ENCODE results near the gene SPECC1. TPM values are rescaled to one million over a fixed set of nuclear protein-coding genes. Genes with fewer than 3 reads are reported as not detected.
"Not testable (repeated sequence)": the region's sequence is repeated elsewhere in the genome, so short reads cannot be mapped to it uniquely, and the experiment has no call there.

Gene SPECC1
- total RNA-seq, 1 experiment from 2014 or later = 108 TPM

DNA sequence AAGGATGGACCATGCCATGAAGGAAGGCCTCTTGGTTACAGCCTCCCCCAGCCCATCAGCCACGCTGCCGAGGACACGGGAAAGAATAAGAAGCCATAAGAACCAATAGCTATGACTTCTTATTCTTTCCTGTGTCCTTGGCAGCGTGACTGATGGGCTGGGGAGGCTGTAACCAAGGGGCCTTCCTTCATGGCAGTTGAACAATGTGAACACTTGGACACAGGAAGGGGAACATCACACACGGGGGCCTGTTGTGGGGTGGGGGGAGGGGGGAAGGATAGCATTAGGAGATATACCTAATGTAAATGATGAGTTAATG lies 253.9 kb downstream of the SPECC1 start:
- DNase-seq (ENCODE audit: low read depth); in situ Hi-C loops (cut with HindIII; ENCODE audit: low pct_unique_long_range_greater_than_20kb, low sequenced_read_pairs): not testable (repeated sequence)

DNA sequence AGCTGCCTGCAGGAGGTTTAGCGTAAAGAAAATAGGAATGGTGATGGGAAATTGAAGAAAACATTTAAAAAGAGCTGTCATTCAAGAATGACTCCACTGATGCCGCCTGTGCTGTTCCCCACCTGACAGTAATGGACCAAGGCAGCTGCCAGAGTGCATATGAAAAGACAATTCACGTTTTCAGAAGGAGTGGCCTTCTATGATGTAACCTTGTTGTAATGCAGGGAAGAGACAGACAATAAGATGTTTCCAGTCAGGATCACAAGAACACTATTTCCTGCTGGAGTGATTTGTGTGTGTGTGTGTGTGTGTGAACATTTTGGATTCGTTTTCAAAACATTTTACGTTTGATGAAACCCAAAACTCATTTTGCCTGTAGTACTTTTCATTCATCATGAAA lies 254.4 kb downstream of the SPECC1 start:
- no peak for DNase-seq (ENCODE audit: low read depth)
- in situ Hi-C loops (cut with HindIII; ENCODE audit: low pct_unique_long_range_greater_than_20kb, low sequenced_read_pairs) = no loop called here

DNA sequence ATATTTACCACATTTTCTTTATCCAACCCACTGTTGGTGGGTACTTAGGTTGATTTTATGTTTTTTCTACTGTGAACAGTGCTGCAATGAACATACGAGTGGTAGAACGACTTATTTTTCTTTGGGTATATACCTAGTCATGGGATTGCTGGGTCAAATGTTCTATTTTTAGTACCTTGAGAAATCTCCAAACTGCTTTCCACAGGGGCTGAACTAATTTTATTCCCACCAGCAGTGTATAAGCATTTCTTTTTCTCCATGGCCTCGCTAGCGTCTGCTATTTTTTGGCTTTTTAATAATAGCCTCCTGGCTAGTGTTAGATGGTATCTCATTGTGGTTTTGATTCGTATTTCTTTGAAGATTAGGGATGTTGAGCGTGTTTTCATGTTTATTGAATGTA lies 255.8 kb downstream of the SPECC1 start:
- DNase-seq (ENCODE audit: low read depth) = no peak
- in situ Hi-C loops (cut with HindIII; ENCODE audit: low pct_unique_long_range_greater_than_20kb, low sequenced_read_pairs) = no loop called here

DNA sequence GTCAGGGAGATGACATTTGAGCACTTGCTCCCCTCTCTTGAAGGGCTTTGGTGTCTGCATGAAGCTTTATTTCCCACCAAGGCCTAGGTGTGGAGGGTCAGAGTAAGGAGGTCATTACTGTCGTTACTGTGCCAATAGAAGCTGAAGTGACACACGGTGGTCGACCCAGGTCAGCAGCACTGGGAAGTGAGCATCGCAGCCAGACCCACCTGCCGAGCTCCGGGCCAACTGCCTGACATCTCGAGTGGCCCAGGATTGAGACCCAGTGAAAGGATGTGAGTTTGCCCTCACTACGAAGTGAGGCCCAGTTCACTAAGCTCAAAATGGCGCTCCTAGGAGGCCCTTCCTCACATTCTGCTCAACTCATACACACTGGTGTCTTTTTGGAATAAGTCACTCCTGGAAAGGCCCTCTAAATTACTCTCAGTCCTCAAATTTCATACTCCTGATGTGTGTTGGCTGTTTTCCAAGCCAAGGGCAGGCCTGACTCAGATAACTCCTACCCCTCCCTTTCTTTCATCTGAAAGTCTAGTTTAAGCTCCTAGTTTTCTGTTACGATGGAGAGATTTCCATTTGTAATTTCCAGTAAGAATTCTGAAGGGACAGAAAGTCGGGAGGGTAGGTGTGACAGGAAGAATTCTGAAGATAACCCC lies 257.8 kb downstream of the SPECC1 start:
- in situ Hi-C loops (cut with HindIII; ENCODE audit: low pct_unique_long_range_greater_than_20kb, low sequenced_read_pairs) = no loop called here
- peak; percentile 10 for DNase-seq (ENCODE audit: low read depth)

DNA sequence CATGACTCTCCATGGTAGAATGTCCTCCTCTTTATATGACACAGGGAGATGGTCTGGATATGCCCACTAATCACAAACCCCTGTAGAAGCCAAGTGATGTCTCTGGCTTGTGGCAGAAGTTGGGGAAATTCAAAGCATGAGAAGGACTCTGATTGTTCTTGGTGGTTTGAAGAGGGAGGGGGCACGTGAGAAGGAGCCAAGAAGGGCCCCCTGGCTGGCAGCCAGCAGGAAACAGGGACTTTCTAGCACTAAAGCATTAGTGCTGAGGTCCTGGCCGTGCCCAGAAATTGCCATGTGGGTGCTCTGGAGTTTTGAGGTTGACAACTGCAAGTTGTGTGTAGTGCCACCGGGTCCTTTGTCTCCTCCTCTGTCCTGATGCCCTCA lies 258.3 kb downstream of the SPECC1 start:
- no peak for DNase-seq (ENCODE audit: low read depth)
- in situ Hi-C loops (cut with HindIII; ENCODE audit: low pct_unique_long_range_greater_than_20kb, low sequenced_read_pairs) = no loop called here

DNA sequence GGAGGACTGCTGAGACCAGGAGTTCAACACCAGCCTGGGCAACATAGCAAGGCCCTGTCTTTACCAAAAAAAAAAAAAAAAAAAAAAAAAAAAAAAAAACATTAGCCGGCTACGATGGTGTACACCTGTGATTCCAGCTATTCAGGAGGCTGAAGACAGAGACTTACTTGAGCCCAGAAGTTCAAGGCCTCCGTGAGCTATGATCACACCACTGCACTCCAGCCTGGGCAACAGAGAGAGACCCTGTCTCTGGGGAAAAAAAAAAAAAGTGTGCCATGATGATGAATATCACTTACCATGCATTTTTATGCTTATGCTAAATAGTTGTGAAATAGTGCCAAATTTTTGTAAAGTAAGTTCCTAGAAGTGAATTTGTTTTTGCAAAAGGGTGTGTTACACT lies 261.2 kb downstream of the SPECC1 start:
- in situ Hi-C loops (cut with HindIII; ENCODE audit: low pct_unique_long_range_greater_than_20kb, low sequenced_read_pairs) = no loop called here
- no peak for DNase-seq (ENCODE audit: low read depth)

DNA sequence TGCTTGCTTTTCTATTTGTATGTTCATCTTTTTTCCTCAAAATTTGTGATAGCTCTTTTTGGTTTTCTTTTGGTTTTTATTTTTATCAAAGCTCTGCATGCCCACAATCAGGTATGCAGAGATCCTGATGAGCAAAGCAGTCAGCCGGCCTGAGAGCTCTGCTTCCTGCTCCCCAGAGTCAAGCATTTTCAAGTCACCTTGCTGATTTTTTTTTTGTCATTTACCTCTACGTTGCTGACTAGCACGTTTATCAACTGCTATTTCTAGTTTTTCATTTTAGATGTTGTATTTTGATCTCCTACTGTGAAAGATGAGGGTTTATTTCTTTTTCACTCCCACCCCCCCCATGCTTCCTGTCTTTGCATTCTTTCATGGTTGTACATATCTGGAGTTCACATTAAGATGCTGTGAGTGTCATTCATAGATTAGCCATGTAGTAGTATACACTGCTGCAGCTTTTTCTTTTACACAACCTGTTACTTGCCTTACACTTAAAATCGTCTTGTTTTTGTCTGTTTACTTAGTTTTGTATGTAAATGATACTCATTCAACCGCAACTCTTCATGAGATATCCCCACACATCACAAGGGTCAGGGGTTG lies 262.0 kb downstream of the SPECC1 start:
- DNase-seq (ENCODE audit: low read depth) = no peak
- in situ Hi-C loops (cut with HindIII; ENCODE audit: low pct_unique_long_range_greater_than_20kb, low sequenced_read_pairs) = no loop called here

DNA sequence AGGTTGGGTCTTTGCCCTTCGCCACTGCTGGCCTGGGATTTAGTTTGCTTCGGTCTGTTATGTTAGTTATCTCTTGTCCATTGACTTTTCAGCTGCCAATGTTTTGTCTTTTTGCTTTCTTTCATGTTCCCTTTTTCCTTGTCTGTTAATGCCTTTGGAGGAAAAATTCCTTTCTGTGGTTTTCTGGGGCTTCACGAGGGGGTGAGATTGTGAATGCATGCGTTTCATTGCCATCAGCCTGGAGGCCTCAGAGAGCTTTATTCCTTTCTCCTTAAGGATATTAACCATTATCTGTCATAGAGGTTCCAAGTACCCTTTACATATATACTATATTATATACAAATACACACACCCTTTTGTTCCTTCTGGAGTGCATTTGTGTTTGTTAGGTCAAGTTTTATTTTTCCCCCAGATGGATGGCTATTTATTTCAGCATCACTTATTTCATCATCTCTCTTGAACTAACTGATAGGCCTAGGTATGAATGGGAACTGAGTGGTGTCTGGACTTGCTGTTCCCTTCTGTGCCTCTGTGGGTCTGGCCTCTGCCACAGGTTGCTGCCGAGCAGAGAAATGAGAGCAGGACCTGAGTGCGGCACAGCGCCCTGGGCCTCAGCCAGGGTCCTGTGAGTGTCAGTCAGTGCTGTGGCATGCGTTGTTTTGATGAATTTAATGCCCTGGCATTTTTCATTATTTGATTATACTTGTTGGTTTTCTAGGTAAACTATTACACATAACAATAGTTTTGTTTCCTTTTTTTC lies 264.8 kb downstream of the SPECC1 start:
- in situ Hi-C loops (cut with HindIII; ENCODE audit: low pct_unique_long_range_greater_than_20kb, low sequenced_read_pairs) = no loop called here
- DNase-seq (ENCODE audit: low read depth) = no peak

DNA sequence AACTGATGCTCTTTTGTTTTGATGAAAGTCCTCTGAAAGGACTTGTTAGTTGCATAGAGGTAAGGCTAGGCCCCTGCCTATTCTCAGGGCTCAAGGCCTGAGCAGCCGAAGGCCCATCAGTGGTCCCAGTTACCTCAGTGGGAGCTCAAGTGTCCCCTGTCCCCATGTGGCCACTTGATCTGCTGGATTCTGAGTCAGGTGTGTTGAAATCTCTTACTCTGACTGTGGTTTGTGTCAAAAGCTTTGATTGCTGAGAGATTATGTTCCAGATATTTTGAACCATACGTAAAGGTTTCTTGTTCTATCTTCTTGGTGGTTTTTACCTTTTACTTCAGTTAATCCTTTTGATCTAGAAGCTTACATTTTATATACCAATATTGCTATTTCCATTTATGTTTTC lies 266.5 kb downstream of the SPECC1 start:
- no peak for DNase-seq (ENCODE audit: low read depth)
- in situ Hi-C loops (cut with HindIII; ENCODE audit: low pct_unique_long_range_greater_than_20kb, low sequenced_read_pairs) = no loop called here

DNA sequence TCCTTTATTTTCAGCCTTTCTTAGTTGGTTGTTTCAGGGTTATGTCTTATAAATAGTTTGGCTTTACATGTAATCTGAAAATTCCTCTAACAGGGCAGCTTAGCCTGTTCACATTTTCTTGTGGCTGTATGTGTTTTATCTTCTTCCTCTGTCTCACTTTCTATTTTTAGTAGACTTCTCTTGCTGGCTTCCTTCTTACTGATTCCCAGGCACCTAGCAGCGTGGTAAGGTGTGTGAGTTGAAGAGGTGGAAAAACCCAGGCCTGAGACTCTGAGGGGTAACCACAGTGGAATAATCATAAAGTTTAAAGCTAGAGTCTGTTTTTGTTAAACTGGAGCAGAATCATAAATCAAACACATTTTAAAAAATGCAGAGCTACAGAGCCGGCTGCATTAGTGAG lies 267.3 kb downstream of the SPECC1 start:
- in situ Hi-C loops (cut with HindIII; ENCODE audit: low pct_unique_long_range_greater_than_20kb, low sequenced_read_pairs) = no loop called here
- no peak for DNase-seq (ENCODE audit: low read depth)

DNA sequence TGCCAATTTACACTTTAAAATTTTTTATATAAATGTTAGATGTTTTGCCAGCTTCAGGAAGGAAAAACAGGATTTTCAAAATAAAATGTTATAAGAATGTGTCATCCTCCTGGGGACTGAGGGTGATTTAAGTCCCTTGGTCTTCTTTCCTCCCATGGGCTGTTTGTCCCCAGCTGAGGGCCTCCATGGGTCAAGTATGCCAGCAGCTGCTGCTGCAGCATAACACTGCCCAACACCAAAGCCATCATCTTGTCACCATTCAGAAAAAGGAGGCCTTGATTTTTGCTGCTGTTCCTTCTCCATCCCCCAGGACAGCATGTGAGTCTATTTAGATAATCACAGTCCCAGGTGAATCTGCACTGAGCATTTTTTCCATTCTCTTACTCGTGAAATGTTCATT lies 269.6 kb downstream of the SPECC1 start:
- in situ Hi-C loops (cut with HindIII; ENCODE audit: low pct_unique_long_range_greater_than_20kb, low sequenced_read_pairs) = no loop called here
- DNase-seq (ENCODE audit: low read depth) = no peak

DNA sequence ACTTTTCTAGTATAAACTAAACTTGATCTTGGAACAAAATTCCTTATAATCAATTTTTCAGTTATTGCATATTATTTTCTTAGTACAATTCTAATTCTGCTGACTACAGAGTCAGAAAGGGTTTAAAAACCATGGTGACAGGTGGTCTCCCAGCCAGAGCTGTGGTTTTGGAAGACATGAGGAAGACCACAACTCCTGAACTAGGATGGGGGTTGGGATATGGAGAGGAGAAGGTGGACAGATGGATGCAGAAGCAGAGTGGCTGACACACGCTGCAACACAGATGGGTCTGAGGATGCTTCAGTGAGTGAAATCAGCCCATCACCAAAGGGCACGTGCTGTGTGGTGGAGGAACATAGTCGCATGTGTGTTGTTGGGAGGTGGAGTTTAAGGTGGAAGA lies 270.5 kb downstream of the SPECC1 start:
- no peak for DNase-seq (ENCODE audit: low read depth)
- in situ Hi-C loops (cut with HindIII; ENCODE audit: low pct_unique_long_range_greater_than_20kb, low sequenced_read_pairs) = no loop called here

DNA sequence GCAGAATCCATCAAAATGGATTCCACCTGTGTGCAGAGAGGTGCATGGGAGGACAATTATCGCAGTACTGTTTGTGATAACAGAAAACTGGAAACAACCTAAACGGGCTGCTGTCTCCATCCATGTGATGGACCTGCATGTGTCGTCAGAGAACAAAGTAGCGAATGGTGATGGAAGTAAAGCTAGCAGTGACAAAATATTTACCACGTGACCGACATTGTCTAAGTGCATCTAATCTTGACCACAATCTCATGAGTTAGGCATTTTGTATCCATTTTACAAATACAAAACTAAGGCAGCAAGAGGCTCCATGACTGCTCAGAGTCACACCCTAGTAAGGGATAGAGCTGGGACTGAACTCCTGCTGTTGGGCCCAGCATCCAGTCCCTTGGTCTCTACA lies 270.9 kb downstream of the SPECC1 start:
- in situ Hi-C loops (cut with HindIII; ENCODE audit: low pct_unique_long_range_greater_than_20kb, low sequenced_read_pairs) = no loop called here
- no peak for DNase-seq (ENCODE audit: low read depth)

DNA sequence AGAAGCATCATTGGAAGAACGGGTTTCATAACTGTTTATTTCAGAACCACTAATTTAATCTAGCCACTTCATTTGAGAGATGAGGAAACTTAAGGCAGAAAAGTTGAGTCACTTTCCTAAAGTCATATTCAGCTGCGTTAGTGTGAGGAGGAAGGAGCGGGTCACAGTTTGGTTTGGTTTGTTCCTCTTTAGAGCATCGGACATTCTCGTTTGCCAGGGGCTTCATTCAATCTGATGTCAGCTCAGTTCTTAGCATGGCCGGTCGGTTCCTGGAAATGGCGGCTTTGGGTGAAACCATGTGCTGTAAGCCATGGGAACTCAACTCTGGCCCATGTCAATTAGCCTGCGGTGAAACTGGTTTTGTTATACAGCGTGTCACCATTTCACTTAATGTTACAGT lies 271.7 kb downstream of the SPECC1 start:
- in situ Hi-C loops (cut with HindIII; ENCODE audit: low pct_unique_long_range_greater_than_20kb, low sequenced_read_pairs) = no loop called here
- no peak for DNase-seq (ENCODE audit: low read depth)

DNA sequence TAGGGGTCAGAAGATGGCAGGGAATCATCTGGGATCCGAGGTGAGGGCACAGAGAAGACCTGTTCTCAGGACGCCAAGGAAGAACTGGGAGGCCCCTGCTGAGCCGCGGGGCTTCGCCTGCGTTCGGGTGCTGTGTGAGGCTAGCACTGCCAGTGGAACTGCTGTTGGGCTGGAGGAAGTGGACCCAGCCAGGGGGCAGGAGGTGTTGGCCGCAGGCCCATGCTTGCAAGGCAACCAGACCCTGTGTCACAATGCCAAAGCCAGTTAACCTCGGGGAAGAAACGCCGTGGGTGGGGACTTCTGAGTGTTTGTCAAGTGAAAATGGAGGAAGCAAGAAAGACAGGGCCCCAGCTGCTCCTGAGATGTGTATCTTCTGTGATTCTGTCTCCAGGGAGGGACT lies 272.7 kb downstream of the SPECC1 start:
- no peak for DNase-seq (ENCODE audit: low read depth)
- in situ Hi-C loops (cut with HindIII; ENCODE audit: low pct_unique_long_range_greater_than_20kb, low sequenced_read_pairs) = no loop called here

DNA sequence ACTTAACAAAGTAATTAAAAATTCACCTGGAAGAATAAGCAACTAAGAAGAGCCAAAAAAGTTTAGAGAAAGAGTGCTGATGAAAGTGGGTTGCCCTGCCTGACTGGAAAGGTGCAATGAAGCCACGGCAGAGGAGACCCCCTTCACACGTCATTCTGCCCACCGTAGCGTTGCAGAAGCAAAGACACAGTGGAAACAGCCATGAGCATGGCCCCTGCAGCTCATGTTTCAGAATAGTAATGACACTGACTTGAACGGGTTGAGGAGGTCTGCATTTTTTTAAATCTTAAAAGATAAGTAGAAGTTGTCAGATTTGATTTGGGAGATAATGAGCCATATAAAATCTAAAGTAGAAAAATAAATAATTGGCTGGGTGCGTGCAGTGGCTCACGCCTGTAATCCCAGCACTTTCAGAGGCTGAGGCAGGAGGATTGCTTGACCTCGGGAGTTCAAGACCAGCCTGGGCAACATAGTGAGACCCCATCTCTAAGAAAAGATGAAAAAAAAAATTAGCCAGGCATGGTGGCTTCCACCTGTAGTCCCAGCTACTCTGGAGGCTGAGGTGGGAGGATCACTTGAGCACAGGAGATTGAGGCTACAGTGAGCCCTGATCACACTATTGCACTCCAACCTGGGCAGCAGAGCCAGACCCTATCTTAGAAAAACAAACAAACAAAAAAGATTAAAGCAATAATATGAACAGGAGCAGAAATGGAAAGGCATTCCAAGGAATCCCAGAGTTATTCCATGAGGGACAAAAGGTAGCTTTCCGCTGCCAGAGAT lies 273.6 kb downstream of the SPECC1 start:
- in situ Hi-C loops (cut with HindIII; ENCODE audit: low pct_unique_long_range_greater_than_20kb, low sequenced_read_pairs) = no loop called here
- no peak for DNase-seq (ENCODE audit: low read depth)

DNA sequence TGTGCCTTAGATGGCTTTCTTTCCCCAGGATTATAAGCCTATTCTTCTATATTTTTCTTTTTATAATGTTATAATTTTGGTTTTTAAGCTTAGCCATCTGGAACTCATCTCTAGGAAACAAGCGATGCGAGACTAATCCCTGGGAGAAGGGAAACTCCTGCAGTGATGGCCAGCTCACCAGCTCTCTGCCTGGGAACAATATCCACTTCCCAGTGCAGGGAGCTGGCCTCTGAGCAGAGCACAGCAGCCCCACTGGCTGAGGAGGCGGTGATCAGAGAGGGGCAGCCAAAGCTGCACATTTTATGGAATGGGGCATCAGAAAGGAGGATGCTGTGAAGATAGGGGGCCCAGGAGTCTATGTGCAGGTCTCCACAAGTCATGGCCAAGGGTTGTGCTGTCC lies 274.9 kb downstream of the SPECC1 start:
- in situ Hi-C loops (cut with HindIII; ENCODE audit: low pct_unique_long_range_greater_than_20kb, low sequenced_read_pairs) = no loop called here

DNA sequence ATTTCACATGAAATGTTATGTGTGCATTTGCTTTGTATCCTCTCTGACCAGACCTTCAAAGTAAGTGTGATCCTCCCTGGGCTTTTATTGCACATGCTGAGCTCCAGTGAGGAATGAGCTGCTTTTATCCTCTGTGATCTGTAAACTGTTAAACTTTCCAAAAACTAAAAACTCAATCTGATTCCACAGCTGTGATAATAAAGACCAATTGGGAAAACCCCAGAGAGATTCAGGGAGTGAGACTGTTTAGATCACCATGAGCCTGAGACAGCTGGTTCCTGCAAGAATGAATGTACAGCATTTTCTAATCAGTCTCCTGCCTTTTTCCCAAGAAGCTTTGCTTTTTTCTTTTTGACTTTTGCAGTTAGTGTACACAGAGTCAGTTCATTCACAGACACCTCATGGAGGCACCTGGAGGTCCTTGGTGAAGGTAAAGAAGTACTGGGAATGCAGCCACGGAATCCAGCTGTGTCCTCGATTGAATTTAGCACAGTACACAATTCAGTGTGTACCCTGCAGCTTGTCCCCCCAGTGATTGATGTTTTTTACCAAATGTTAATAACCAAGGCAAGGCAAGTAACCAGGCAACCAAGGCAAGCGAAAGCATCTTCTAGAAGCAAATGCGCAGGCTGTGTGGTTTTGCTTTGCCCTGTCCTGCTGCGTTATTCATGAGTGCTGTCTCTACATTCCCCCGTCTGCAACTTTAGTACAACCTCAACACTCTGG lies 275.6 kb downstream of the SPECC1 start:
- DNase-seq (ENCODE audit: low read depth) = no peak
- in situ Hi-C loops (cut with HindIII; ENCODE audit: low pct_unique_long_range_greater_than_20kb, low sequenced_read_pairs) = no loop called here

More for the DNA sequence above, 274.9 kb downstream of the SPECC1 start:
- DNase-seq (ENCODE audit: low read depth) = no peak

DNA sequence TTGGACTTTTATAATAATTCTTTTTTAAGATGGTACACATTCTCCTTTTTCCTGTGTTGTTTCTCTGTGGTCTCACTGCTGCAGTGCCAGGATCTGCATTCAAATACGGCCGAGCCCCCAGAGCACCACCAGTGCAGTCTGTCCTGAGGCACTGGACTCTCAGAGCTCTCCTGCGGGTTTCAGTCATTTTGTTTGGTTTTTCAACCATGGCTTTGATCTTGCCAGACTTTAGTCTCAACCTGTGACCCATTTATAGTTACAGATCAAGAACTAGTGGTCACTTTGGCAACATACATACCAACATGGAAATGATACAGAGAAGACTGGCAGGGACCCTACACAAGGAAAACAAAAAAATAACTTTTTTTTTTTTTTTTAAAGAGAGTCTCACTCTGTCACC lies 280.8 kb downstream of the SPECC1 start:
- DNase-seq (ENCODE audit: low read depth) = no peak
- in situ Hi-C loops (cut with HindIII; ENCODE audit: low pct_unique_long_range_greater_than_20kb, low sequenced_read_pairs) = no loop called here

Measured in Caki2 (cell line).